Endothelial cell of hepatic sinusoid (primary cell): ENCODE measurements around the gene STK32B.

Experiments
- in situ Hi-C: cut with HindIII; loops from 2 replicates; pipeline ENCODE4 v1.10.0; 2017; ENCODE audit warnings: low sequenced_read_pairs

STK32B gene

DNA sequence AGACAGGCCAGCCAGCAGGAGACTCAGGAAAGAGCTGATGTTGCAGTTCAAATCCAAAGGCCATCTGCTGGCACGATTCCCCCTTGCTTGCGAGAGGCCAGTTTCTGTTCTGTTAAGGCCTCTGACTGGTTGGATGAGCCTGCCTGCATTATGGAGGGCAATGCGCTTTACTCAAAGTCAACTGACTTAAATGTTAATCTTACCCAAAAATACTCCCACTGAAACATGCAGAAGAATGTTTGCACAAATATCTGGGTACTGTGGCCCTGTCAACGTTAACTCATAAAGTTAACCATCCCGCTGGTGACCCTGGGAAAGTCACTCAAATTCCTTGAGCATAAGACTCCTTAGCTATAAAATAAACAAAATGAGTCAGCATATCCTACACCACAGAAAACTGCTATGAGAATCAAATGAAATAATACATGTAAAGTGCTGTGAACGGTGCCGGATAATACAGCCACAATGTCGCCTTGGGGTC, 330.7 kb downstream of the STK32B start:
- in situ Hi-C loops: no loop called here

DNA sequence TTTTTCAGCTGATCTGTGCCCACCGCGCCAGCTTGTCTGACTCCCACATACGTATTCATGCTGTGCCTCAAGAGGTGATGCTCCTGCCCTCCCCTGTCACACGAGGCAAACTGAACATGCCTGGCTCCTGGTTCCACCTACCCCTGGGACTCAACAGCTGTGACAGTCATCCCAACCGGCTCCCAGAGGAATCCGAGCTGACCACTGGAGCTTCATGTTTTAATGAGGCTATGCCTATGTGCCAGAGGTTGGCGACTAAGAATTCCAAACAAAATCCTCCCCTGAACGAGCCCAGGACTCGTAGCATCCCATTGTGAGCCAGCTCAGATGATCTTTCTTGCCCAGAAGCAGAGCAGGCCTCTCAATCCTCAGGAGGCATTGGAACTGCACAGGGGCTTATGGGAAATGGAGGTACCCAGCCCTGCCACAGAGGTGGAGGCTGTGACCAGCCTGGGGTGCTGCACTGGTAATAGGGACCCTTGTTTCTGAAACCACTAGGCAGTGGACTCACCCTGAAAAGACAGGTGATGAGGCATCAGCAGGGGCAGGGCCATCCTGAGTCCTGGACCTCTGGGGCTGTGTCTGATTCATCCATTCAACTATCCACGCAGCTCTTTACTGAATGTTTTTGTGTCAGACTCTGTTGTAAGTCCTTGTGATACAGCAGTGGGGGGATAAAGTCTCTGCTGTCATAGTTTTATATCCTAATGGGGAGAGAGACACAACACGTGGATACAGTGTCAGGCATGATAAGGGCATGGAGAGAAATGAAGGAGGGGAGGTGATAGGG, 332.1 kb downstream of the STK32B start:
- in situ Hi-C loops: no loop called here

DNA sequence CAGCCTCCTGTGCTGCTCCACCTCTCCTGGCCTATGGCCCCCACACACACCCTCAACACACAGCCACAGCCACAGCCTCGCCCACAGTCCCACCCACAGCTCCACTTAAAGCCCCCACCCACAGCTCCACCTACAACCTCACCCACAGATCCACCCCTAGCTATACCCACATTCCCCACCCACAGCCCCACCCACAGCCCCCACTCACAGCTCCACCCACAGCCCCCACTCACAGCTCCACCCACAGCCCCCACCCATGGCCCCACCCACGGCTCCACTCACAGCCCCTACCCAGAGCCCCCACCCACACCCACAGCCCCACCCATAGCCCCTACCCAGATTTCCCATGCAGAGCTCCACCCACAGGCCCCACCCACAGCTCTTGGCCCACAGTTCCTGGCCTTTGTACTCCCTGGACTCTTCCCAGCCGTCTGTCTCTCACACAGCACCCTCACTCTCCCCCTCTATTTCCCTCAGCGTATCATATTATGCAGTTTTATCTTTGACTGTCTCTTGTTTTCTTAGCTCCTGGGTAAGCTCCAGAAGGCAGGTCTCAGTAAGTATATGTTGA, 334.5 kb downstream of the STK32B start:
- in situ Hi-C loops: no loop called here

DNA sequence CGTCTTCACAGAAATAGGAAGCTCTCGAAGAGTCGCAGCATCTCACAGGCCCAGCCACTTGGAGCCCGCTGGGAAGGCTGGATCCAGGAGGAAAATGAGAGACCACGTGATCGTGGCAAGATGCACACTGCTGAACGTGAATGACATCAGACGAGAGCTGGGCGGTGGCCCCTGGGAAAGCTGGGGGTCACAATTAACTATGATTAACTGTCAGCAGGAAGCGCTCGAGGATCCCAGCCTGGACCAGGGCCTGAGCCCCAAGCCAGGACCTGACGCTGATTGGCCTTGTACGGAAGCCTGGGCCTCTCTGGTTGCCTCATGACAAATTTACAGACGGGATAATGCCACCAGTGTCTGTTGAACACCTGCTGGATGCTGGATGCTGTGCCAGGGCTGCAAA, 335.6 kb downstream of the STK32B start:
- in situ Hi-C loops: no loop called here

DNA sequence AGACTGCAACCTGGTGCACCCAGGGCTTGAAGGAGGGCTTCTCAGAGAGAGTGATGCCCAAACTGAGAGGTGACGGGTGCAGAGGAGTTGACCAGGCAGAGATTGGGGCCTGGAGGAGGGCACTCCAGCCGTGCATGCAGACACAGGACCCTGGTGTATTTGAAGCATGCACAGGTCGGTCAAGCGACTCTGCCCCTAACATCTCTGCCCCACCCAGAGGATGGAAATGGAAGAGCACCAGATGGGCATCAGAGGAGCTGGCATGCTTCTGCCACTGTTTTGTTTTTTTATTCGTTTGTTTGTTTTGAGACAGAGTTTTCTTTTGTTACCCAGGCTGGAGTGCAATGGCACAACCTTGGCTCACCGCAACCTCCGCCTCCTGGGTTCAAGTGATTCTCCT, 336.2 kb downstream of the STK32B start:
- in situ Hi-C loops: no loop called here

DNA sequence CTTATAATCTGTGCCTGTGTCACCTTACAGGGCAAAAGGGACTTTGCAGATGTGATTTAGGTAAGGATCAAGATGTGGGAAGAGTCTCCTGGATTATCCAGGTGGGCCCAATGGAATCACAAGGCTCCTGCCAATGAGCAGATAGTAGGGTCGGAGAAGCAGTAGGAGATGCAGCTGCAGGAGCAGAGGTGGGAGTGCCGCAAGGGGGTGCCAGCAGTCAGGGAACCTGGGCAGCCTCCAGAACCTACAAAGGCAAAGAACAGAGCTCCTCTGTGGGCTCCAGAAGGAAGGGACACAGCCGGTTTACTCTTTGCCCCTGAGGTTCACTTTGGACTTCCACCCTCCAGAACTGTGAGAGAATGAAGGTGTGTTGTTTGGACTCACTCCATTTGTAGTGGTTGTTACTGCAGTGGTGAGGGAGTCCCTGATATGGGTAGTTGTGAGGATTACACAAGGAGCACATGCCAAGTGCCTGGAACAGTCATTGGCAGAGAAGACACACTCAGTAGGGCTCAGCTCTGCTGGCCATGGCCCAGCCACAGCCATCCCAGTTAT, 338.6 kb downstream of the STK32B start:
- in situ Hi-C loops: no loop called here

DNA sequence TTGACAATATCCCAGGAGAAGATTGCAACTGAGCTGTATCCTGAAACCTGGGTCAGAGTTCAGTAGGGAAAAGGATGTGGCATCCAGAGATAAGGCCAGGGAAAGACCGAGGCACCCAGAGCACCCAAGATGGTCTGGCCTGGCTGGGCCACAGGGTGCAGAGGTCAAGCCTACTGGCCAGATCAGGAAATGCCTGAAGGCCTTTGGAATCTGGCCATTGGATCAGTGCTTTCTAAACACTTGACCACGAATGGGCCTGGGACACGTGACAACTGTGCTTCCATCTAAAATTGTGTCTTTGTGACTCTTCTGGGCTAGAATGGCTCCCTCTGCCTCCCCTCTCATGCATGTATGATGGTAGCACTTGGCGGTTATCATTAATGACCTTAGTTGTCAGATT, 340.2 kb downstream of the STK32B start:
- in situ Hi-C loops: no loop called here

DNA sequence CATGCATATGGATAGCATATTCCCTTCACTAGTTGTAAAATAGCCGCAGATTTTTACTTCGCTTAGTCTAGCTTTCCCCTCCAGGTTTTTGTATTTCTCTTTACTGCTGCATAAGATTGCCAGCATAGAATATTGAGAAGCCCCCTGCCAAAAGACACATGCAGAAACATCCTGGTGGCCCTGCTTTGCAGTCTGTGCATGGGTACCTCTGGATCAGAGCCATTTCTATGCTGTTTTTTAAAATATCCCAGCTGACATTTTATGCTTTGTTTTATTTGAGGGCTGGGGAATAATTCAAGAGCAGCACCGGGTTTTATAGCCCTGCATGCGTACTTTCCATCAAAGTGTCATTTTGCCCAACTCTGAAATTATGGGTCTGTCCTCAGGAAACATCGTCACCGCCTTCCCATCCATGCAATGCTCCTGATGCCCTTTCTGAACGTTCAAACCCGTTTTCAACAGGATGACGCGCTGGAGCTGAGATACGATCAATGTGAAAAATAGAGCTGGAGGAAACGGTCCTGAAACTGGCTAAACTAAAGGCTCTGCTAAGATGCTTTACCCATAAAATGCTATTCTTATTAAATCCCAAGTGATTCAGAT, 342.7 kb downstream of the STK32B start:
- in situ Hi-C loops: no loop called here

DNA sequence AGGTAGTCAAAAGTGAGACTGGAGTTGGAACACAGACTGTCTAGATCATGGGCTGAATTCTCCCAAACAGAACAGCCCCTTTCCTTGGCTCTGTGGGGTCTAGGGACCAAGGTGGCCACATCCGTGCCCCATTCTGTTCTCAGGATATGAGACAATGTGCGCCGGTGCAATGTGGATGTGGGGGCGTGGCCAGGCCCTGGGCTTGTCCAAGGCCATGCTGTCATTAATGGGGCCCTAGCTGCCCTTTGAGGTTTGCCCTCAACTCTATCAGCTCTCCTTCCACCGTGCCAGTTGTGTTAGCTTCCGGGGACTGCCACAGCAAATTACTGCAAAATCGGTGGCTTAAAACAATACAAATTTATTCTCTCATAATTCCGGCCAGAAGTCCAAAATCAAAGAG, 344.5 kb downstream of the STK32B start:
- in situ Hi-C loops: no loop called here

DNA sequence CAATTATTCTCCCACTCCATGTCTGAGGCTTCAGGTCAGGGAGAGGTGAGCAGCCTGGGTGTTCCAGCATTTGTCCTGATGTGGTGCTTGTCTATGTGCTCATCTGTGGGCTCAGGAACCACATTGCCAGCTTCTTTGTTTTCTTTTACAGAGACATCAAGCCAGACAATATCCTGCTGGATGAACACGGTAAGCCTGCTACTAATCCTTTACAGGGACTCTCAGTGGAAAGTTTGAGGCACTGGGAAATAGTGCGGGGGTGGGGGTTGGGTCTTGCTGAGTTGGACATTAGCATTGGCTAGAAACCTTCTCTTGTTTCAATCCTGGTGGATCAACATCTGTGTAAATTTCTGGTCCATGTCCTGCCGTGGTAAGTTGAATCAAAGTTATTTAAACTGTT, 346.8 kb downstream of the STK32B start:
- in situ Hi-C loops: no loop called here

DNA sequence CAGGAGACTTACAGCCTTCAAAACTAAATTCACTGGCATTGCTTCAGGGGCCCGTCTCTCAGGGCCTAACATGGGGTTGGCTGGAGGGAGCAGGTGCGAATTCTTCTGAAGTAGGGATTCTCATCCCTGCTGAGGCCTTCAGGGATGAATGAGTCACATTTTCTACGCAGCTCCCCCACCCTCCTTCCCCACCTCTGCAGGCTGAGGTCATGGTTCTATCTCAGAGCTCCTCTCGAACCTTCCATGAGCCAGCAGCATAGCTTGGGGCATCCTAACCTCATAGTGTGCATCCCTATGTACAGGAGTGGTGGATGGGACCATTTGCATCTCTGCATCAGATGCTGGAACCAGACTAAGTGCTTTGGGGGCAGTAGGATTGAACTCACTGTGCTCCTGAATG, 347.8 kb downstream of the STK32B start:
- in situ Hi-C loops: no loop called here

DNA sequence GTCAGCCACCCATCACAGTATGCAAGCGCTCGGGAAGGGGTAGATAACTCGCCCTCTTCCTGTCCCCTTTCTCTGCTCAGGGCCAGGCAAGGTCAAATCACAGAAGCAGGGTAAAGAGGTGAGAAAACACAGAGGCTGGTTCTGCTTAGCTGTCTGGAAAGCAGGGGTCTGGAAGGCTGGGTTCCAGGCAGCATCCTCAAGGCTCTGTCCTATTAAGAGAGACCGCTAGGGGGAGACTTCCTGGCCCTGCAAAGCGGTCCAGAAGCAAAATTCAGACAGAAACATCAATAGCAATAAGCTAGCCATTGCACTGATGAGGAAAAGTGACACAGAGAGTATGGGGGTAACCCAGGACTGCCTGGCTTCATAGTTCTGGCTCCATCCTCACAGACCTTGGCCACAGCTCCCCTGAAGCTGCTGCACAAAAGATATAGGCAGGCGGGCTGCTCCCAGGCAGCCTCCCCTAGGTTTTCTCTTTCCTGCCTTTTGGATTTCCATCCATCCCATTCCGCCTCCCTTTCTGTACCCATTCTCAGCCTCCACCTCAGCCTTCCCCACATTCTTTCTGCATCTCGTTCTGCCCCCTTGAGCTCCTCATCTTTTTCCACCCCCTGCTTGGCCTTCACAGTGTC, 348.6 kb downstream of the STK32B start:
- in situ Hi-C loops: no loop called here

DNA sequence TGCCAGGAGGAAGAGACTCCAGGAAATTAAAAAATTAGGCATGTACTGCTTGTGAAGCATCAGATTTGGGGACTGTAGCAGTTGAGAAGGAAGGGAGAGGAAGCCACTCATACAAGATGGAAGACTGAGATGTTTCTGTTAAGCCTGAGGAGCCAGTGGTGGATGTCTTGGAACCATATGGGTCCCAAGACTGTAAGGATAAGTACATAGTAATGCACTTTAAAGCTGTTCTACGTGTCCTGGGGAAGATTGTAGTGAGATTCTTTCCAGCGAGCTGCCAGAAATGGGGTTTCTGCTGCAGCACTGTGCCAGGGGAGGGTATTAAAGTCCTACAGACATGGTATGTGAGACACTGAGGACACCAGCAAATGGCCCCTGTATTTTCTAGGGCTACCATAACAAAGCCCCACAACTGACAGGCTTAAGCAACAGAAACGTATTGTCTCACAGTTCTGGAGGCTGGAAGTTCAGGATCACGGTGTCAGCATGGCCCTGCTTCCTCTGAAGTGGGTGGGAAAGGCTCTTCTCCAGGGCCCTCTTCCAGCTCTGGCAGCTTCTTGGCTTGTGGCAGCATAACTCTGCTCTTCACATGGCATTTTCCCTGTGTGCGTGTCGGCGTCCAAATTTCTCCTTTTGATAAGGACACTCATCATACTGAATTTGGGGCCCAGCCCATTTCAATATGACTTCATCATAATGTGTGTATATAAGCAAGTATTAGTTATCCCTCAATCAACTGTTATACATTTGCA, 352.6 kb downstream of the STK32B start:
- in situ Hi-C loops: no loop called here

DNA sequence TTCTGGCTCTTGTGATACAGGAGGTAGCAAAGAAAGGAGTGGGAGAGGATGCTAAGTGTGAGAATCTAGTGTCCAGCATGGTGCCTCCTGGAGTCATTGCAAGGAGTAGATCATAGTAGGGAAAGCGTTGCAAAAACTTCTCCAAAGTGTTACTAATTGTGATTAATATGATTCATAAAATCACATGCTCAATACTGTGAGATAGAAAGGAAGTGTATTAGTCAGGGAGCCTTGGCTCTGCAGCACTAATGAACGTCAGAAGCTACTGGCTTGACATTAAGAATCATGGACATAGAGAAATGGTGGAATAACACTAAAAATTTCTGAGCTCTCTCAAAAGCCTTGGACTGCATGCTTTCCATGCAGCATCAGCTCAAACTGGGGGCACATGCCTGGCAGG, 358.0 kb downstream of the STK32B start:
- in situ Hi-C loops: no loop called here

DNA sequence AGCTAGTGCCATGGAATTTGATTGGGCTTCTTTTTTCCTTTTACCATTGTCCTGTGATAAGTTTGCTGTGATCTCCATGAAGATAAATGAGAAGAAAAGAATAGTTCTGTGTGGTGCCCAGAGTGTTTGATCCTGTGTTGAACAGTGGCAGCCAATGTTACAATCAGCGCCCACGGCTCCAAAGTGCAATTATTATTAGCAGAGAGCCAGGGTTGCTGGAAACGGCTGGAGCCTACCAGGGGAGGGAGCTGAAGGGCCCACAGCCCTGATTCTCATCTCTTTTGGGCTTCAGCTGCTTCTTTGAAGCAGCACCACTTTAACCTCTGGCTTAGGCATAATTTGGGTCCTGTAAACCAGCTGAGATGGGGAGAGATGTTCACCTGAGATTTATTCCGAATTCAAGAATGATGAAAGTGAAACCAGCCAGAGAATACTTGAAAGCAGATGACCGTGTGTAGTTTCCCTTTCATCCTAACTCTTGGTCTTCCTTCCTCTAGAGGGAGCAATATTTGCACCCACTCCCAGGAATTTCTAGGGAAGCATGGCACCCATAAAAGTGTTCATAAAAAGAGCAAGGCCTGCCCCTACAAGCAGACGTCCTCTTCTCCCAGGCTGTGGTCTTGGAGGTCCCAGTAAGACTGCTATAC, 358.8 kb downstream of the STK32B start:
- in situ Hi-C loops: no loop called here

DNA sequence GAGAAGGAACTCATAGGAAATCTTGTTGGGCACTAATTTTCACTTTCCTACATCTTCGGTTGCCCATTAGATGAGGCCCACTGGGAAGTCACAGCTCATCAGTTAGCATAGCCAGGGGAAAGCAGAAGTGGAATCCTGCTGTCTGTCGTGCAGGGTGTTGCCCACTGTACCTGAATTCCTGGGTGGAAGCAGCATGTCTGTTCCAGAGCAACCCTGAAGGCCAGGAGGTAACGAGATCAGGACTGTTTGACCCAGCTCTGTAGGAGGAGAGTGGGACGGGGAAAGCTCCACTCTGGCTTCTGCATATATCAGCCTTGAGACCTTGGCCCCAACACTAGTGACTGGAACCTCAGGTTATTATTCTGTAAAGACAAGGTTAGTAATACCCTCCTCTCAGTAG, 361.0 kb downstream of the STK32B start:
- in situ Hi-C loops: no loop called here

DNA sequence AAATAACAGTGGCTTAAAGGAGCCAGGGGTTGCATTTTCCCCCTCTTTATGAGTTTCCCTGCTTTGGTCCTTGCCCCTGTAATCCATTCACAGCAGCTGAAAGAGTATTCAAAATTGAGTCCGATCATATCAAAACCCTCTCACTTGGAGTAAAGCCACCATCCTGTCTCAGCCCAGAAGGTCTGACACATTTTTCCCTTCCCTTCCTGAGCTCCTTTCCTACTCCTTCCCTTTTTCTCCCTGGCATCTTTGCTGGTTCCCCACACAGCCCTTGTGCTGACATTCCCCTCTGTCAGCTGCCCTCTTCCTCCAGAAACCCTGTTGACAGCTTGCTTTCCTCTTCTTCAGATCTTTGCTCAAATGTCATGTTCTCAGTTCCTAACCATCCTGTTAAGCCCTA, 361.5 kb downstream of the STK32B start:
- in situ Hi-C loops: no loop called here

DNA sequence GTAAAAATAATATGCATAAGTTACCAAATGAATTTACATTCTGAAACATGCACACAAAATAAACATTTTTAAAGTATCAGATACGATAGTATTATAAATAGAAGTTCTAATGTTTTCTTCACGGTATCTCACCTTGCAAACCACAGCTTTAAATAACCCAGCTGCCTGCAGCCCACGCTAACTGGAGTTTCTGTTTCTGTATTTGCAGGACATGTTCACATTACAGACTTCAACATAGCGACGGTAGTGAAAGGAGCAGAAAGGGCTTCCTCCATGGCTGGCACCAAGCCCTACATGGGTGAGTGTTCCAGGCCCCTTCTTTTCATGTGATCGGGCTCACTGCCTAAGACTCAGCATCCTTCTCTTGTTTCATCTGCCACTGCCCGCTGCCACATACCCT, 365.4 kb downstream of the STK32B start:
- in situ Hi-C loops: no loop called here

DNA sequence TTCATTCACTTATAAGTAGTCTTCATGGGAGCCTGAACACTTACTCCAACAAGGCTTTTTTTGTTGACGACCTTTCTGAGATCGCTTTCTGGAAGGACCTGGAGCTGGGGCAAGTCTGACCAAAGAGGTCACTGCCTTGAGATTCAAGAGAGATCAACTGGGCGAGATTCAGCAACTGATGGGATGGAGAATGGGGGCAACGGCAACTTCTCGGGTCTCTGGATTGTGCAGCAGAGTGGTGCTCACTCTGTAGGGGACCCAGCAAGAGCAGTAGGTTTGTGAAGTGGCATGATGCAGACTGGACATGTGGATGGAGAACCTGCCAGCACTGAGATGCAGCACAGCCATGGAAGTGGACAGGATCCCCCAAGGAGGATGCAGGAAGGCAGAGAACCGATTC, 369.0 kb downstream of the STK32B start:
- in situ Hi-C loops: no loop called here

DNA sequence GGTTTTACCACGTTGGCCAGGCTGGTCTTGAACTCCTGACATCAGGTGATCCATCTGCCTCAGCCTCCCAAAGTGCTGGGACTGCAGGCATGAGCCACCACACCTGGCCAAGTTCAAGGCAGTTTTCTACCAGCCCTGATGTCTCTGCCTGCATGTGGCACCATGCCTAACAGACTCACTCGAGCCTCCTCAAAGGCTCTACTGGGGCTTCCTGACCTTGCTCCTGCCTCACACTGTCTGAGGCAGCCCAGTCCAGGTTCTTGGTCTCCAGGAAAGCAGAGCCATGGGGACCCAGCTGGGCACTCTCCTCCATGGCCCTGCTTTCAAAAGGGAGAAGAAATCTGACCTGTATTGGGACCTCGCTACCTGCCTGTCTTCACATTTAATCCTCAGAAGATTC, 370.1 kb downstream of the STK32B start:
- in situ Hi-C loops: no loop called here
